Articular chondrocyte of knee joint (primary cell): ENCODE measurements around the gene TFCP2L1. TPM values are rescaled to one million over a fixed set of nuclear protein-coding genes. Genes with fewer than 3 reads are reported as not detected.

ENCODE experiments used
- total RNA-seq: library from RNA; depleted of rRNA; stranded (reverse); fragments of >200 nt; gene quantifications from 2 replicates; pipeline ENCODE4 v1.2.3, GENCODE V29; 2012

TFCP2L1 gene
- total RNA-seq = under 0.01 and 0.13 TPM in 2 replicates

DNA sequence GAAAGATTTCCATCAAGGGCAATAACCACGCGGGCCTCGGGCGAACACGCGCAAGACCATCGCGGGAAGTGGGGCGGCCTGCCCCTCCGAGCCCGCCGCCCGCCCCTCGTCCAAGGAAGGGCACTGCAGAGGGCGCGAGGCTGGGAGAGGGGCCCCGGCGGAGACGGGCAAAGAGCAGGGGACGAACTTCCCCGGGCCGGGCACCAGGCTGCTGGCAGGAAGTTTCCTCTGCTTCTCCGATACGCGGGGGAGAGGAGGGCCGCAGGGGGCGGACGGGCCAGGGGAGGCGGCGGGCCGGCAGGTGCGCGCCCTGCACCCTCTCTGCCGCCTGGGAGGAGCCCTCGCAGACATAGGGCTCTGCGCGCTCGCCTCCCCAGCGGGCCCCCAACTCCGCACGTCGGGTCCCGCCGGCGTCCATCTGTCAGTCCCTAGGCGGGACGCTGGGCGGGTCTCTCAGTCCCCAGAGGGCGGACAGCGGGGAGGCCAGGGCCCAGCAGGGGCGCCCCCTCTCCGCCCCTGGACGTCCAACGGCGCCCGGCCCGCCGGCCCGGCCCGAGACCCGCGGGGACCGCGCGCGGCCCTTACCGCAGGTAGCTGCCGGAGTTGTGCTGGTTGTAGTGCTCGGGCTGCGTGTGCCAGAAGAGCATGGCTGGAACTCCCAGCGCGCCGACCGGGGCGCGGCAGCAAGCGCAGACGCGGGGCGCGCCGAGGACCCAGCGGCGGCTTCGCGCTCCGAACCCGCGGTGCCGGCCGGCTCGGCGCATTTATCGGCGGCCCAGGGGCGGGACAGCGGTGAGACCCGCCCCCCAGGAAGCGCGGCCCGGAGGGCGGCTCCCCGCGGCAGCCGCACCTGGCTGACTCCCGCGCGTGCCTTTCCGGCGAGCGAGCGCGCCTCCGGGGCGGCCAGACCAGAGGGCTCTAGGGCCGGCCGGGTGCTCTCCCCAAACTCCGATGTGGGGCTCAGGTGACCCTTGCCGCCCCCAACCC, at the start of gene TFCP2L1:
Gene TFCP2L1 (minus strand): TSS at position 740 of the 987 bp plus-strand sequence. CDS start 93 bp downstream, at position 647.

Other genes with a start within 250 kb of the TFCP2L1 start
- gene RNU4ATAC, start 245.7 kb upstream of the TFCP2L1 start, total RNA-seq = under 0.01 TPM in 1 of 2 replicates, not detected in the other